ENCODE results near the gene MCCD1.
"Not testable (repeated sequence)": the region's sequence is repeated elsewhere in the genome, so short reads cannot be mapped to it uniquely, and the experiment has no call there.

MCCD1 gene

DNA sequence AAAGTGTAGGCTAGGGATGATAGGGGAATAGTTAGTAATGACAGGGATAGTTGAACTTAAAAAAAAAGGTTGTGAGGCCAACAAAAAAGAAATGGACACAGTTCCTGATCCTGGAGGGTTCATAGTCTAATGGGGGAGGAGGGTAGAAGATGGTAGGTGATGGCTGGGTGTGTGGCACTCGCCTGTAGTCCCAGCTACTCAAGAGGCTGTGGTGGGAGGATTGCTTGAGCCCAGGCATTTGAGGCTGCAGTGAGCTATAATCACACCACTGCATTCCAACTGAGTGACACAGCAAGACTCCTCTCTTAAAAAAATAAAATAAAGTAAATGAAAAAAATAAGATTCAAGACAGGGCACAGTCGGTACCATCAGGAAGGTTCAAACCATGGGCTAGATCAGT is 33.2 kb upstream of the MCCD1 start:
- no peak for TF ChIP-seq CTCF (IDR thresholded peaks at IDR 0.05; ENCODE audit: low read depth, low read length, missing control alignments)
- H3K4me3 ChIP-seq (ENCODE audit: low read depth, low read length), result peak overlapping the region; percentile 54
- peak overlapping the region; percentile 93 for H3K27ac ChIP-seq
- no peaks in the 10 kb centered on the region for H3K27me3 ChIP-seq (replicated peaks)
- in situ Hi-C loops (cut with HindIII; ENCODE audit: low pct_ligation_motif_present, low sequenced_read_pairs), result no loop called here
- DNase-seq, result peak; percentile 88
- H3K36me3 ChIP-seq (replicated peaks), result no peaks in the 10 kb centered on the region

DNA sequence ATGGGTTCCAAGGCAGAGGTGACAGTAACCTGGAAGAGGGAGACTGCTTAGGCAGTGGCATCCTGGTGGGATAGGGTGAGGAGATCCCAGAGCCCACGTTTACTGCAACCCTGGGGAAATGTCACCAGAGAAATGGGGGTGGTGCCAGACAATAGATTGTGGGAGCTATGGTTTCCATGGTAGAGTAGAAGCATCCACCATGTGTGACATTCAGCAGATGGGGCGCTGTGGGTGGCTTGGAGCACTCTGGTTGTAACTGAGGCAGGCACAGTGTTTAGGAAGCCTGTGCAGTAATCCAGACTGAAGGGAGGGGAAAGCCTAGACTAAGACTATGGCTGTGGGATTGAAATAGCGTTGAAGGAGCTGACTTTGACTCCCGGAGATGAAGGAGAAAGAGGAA is 31.9 kb upstream of the MCCD1 start:
- DNase-seq; in situ Hi-C loops (cut with HindIII; ENCODE audit: low pct_ligation_motif_present, low sequenced_read_pairs); H3K27me3 ChIP-seq (replicated peaks); H3K27ac ChIP-seq; H3K4me3 ChIP-seq (ENCODE audit: low read depth, low read length); H3K36me3 ChIP-seq (replicated peaks): not testable (repeated sequence)

DNA sequence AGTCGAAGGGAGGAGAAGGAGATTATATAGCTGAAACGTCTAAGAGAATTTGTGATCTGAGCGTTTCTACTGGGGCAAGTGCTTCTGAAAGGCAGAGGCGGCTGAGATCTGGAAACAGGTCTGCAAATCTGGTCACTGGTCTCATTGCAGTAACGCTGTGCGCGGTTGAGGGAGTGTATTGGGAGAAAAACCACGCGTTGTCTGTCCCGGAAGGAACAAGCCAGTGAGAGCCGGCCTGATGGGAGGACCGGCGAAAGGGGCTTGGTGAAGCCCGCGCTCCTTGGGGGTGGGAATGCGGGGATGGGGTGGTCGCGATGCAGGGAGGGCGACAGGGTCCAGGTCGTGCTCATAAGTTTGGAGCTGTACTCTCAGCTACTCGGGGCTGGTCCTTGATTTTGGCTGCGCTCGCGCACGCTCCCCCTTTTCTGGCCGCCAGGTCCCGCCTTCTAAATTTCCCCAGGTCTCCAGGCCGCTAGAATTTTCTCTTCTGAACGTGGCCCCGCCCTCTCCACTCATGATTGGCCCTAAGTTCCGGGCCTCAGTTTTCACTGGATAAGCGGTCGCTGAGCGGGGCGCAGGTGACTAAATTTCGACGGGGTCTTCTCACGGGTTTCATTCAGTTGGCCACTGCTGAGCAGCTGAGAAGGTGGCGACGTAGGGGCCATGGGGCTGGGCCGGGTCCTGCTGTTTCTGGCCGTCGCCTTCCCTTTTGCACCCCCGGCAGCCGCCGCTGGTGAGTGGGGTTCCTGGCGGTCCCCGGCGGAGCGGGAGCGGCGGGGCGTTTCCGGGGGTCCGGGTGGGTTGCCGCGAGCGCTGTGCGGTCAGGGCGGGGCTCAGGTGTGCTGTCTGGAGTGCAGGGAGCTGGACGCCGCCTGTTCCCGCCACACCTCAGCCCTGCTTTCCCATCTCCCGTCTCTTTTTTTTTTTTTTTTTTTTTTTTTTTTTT is 31.0 kb upstream of the MCCD1 start, which contains the start of gene MICB:
MICB (plus strand) TSS at position 615 of the 946 bp plus-strand sequence; CDS start at position 664, 49 bp downstream.
- no peaks in the 10 kb centered on the region for H3K36me3 ChIP-seq (replicated peaks)
- H3K27ac ChIP-seq, result peak within 1 kb of the TSS; percentile 18
- no peak for TF ChIP-seq CTCF (IDR thresholded peaks at IDR 0.05; ENCODE audit: low read depth, low read length, missing control alignments)
- in situ Hi-C loops (cut with HindIII; ENCODE audit: low pct_ligation_motif_present, low sequenced_read_pairs), result no loop called here
- H3K27me3 ChIP-seq (replicated peaks), result no peaks in the 10 kb centered on the region
- peak within 1 kb of the TSS; percentile 67 for H3K4me3 ChIP-seq (ENCODE audit: low read depth, low read length)
- peak; percentile 77 for DNase-seq

- DNase-seq, result no peak
- Histone ChIP-seq H3K27ac (no peak overlapping the region), H3K36me3 (replicated peaks) (no peaks in the 10 kb centered on the region), H3K27me3 (replicated peaks) (no peaks in the 10 kb centered on the region), H3K4me3 (ENCODE audit: low read depth, low read length) (peak overlapping the region; percentile 47)
- in situ Hi-C loops (cut with HindIII; ENCODE audit: low pct_ligation_motif_present, low sequenced_read_pairs), result no loop called here
- TF ChIP-seq CTCF (IDR thresholded peaks at IDR 0.05; ENCODE audit: low read depth, low read length, missing control alignments), result no peak
Measured at GRCh38 chr6:31498748-31499147, 30.0 kb upstream of the MCCD1 start.

DNA sequence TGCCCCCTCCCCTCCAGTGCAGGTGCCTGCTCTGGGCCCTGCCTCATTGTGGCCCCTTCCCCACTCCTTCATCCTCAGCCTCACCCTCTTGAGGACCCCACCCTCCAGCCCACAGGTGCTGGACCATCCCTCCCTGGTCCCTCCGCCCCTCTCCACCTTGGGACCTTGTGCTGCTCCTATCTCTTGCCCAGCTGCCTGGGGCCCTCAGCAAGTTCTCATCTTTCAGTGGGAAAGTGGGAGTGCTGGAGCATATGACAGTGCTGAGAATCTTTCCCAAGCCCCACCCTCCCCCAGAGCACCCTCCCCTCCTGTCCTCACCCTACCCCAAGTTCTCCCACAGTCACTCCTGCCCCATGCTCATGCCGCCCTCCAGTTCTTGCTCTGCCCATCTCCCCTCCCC is 29.1 kb upstream of the MCCD1 start:
- H3K4me3 ChIP-seq (ENCODE audit: low read depth, low read length); H3K36me3 ChIP-seq (replicated peaks); in situ Hi-C loops (cut with HindIII; ENCODE audit: low pct_ligation_motif_present, low sequenced_read_pairs); H3K27me3 ChIP-seq (replicated peaks); H3K27ac ChIP-seq; DNase-seq: not testable (repeated sequence)

- Histone ChIP-seq H3K27ac (no peak overlapping the region), H3K4me3 (ENCODE audit: low read depth, low read length) (no peak overlapping the region), H3K36me3 (replicated peaks) (peaks cover 6% of the 10 kb centered on the region), H3K27me3 (replicated peaks) (no peaks in the 10 kb centered on the region)
- no peak for DNase-seq
- in situ Hi-C loops (cut with HindIII; ENCODE audit: low pct_ligation_motif_present, low sequenced_read_pairs), result no loop called here
- no peak for TF ChIP-seq CTCF (IDR thresholded peaks at IDR 0.05; ENCODE audit: low read depth, low read length, missing control alignments)
Measured at GRCh38 chr6:31502586-31502985, 26.2 kb upstream of the MCCD1 start.

- H3K27me3 ChIP-seq (replicated peaks); DNase-seq; in situ Hi-C loops (cut with HindIII; ENCODE audit: low pct_ligation_motif_present, low sequenced_read_pairs); H3K27ac ChIP-seq; H3K4me3 ChIP-seq (ENCODE audit: low read depth, low read length): not testable (repeated sequence)
- H3K36me3 ChIP-seq (replicated peaks), result peaks cover 18% of the 10 kb centered on the region
Measured at GRCh38 chr6:31509036-31509435, 19.7 kb upstream of the MCCD1 start.

All from brain microvascular endothelial cell (primary cell).